Hematopoietic multipotent progenitor cell treated with erythropoietin and hydrocortisone succinate and interleukin-3 and kit ligand, for 4 days (in vitro differentiated cells): ENCODE measurements around the gene COA7.
A peak's percentile ranks its signal among the peaks of the same experiment; 100 is the strongest.

Source experiments
- DNase-seq: peaks from one replicate; pipeline ENCODE4 v3.0.0-alpha.2; 2015

COA7 gene

GRCh38 chr1:52667984-52668383 is 30.2 kb downstream of the COA7 start:
- no peak for DNase-seq

- DNase-seq: no peak
Observed at GRCh38 chr1:52667290-52667689, 30.9 kb downstream of the COA7 start.

DNA sequence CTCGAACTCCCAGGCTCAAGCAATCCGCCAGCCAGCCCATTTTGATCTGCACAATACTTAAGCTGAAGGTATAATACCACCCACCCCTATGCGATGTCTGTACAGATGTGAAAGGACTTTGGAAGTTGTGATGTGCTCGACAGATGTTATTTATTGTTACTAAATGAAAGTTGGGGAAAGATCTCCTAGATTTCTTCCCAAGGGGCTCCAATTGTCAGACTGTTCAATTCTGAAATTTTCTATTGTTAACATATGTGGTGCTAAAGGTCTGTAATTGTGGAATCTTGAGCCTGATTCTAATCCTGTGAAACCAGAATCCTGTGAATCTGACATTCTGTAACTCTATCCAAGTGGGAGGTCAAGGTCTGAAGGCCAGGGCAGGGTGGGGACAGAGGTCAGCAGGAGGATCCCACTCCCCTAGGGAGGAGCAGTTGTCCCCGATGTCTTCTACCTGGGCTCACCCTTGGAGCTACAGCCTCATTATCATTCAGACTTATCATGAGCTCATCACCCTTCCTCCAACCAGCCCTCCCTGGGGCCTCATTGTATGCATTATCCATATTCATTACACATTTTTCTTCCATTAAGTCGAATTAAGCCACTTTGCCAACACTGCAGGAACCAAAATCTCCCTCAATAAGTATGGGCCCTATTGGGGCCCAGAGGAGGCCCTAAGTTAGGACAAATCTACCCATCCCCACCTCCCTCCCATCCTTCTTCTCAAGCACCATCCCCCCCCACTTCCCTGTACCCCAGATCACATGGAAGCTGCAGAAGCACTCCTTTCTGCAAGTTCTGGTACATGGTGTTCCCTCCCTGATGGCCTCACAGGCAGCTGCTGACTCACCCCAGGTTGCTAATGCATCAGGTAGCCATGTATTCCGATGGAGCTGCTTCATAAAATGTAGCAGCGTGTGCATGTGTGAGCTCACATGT is 32.9 kb downstream of the COA7 start:
- no peak for DNase-seq

GRCh38 chr1:52663716-52664115 is 34.4 kb downstream of the COA7 start:
- no peak for DNase-seq

GRCh38 chr1:52662645-52663313 is 35.4 kb downstream of the COA7 start:
- no peak for DNase-seq

- no peak for DNase-seq
Observed at GRCh38 chr1:52660807-52661206, 37.3 kb downstream of the COA7 start.

- no peak for DNase-seq
Observed at GRCh38 chr1:52659851-52660596, 38.1 kb downstream of the COA7 start.

DNA sequence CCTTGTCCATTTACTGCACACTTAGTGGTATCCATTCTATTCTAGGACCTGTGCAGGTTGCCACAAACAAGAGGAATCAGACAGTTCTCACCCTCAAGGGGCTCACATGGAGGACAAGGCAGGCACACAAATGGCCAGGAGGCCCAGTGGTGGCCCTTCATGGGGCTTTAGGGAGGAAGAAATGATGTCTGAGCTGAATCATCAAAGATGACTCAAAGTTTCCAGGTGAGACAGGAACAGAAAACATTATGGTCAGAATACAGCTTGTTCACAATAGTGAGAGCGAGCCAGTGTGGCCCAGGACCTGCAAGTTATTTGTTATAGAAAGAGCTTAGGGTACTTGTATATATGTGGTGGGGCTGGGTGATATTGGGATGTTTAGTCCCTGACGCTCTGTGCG is 38.8 kb downstream of the COA7 start:
- DNase-seq: no peak

GRCh38 chr1:52658795-52659194 is 39.4 kb downstream of the COA7 start:
- DNase-seq: no peak

- no peak for DNase-seq
Observed at GRCh38 chr1:52657702-52658101, 40.4 kb downstream of the COA7 start.

DNA sequence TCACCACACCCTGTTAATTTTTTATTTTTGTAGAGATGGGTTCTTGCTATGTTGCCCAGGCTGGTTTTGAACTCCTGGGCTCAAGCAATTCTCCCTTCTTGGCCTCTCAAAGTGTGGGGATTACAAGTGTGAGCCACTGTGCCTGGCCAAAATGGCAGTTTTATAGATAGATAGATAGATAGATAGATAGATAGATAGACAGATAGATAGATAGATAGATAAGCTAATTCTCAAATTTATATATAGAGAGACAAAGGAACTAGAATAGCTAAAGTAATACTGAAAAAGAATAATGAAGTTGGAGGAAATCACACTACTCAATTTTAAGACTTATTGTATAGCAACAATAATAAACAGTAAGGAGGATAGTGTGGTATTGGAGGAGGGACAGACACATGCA is 44.1 kb downstream of the COA7 start:
- DNase-seq: no peak

GRCh38 chr1:52653207-52653849 is 44.8 kb downstream of the COA7 start:
- no peak for DNase-seq

DNA sequence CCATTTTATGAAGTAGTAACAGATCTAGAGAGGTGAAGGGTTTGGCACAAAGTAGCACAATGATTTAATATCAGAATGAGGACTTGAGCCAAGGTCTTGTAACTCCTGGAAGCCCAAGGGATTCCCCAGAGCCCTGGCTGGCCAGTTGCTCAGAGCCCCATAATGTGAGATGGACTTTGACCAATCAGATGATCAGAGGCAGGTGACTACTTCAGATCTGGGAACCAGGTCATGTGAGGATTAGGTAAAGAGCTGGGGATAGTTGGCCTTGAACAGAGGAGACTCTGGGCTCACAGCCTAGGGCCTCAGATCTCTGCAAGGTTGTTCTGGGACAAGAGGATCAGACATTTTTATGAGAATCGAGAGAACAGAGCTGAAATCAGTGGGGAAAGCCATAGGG is 46.2 kb downstream of the COA7 start:
- DNase-seq: no peak

DNA sequence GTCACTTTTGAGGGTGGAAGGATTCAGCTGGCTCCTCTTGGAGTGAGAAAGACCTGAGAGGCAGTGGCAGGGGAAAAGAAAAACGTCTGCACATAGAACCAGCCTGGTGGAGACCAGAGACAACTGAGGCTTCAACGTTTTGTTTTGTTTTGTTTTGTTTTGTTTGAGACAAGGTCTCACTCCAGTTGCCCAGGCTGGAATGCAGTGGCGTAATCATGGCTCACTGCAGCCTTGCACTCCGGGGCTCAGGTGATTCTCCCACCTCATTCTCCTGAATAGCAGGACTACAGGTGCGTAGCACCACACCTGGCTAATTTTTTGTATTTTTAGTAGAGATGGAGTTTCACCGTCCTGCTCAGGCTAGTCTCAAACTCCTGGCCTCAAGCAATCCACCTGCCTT is 52.9 kb downstream of the COA7 start:
- DNase-seq: no peak

GRCh38 chr1:52641307-52641706 is 56.8 kb downstream of the COA7 start:
- peak; percentile 20 for DNase-seq

GRCh38 chr1:52640697-52641096 is 57.5 kb downstream of the COA7 start:
- DNase-seq: no peak

DNA sequence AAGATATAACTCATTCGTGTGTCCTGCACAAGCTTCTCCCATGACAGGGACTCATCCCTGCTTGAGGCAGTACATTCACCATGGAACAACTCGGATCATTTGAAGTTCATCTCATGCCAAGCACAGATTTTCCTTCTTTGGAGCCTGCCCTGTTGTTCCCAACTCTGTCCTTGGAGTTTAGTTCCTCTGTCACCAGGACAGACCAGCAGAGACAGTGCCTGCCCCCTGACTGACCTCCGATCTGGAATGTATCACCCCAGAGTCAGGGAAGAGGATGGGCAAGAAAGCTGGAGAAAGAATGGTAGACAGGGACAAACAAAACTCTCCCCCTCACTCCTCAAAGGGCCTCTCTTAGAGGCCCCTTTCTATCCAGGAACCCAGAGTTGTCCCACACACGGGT is 60.2 kb downstream of the COA7 start:
- no peak for DNase-seq

- DNase-seq: peak; percentile 68
Observed at GRCh38 chr1:52636721-52637695, 61.1 kb downstream of the COA7 start.

DNA sequence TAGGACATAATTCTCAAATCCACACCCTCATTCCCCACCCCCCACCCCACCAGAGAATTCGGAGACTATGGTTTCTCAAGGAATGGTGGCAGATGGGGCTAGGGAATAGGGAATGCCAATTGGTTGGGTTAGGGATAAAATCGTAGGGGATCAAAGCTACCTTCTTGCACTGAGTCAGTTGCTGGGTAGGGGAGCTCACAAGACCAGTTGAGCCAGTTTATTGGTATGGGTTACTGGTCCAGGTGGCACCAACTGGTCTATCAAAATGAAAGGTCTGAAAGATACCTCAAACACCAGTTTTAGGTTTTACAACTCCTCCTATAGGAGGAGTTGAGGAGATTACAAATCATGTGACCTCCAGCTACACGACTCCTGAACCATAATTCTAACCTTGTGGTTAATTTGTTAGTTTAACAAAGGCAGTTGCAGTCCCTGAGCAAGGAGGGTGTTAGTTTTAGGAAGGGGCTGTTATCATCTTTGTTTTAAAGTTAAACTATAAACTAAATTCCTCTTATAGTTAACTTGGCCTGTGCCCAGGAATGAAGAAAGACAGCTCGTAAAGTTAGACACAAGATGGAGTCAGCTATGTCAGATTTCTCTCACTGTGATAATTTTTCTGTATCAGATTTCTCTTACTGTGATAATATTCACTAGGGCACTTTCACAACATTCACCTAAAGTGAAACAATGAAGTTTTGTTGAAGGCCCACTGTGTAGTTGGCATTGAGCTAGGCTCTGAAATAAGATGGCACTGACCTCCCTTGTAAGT is 62.6 kb downstream of the COA7 start:
- no peak for DNase-seq
